ENCODE measurements around the gene ZNF444. TPM values are rescaled to one million over a fixed set of nuclear protein-coding genes. Genes with fewer than 3 reads are reported as not detected.
"Not testable (repeated sequence)": the region's sequence is repeated elsewhere in the genome, so short reads cannot be mapped to it uniquely, and the experiment has no call there.

ZNF444 gene
- total RNA-seq, 4 donors from 2014 or later = 10.6 to 22.1 (median 15.6) TPM

DNA sequence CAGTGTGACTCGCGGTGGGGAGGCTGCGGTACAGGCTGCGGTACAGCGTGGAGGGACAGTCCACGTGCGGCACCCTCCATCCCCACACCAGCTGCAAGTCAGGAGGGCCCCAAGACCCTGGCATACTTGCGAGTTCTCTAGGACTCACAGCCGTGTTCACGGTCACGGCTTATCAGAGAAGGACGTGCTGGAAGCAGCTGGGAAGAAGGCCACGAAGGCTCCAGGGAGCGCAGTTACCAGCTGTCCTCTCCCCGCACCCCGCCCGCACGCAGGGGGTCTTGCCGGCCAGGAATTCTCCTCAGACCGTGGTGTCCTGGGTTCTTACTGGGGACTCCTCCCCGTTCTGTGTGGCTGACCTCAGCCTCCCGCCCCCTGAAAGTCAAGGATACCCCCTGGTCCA, 6.2 kb downstream of the ZNF444 start:
- no peak overlapping the region for H3K27ac ChIP-seq
- H3K36me3 ChIP-seq = peaks cover 4 to 40% (median 5%) of the 10 kb centered on the region in 3 donors
- H3K9me3 ChIP-seq = no peaks in the 10 kb centered on the region
- H3K27me3 ChIP-seq = no peaks in the 10 kb centered on the region
- intact Hi-C loops (cut with DNase I) = no loop called here
- no peak for DNase-seq
- no peak for TF ChIP-seq POLR2A (IDR thresholded peaks at IDR 0.05)
- TF ChIP-seq, protein P1, sequence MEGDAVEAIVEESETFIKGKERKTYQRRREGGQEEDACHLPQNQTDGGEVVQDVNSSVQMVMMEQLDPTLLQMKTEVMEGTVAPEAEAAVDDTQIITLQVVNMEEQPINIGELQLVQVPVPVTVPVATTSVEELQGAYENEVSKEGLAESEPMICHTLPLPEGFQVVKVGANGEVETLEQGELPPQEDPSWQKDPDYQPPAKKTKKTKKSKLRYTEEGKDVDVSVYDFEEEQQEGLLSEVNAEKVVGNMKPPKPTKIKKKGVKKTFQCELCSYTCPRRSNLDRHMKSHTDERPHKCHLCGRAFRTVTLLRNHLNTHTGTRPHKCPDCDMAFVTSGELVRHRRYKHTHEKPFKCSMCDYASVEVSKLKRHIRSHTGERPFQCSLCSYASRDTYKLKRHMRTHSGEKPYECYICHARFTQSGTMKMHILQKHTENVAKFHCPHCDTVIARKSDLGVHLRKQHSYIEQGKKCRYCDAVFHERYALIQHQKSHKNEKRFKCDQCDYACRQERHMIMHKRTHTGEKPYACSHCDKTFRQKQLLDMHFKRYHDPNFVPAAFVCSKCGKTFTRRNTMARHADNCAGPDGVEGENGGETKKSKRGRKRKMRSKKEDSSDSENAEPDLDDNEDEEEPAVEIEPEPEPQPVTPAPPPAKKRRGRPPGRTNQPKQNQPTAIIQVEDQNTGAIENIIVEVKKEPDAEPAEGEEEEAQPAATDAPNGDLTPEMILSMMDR (IDR thresholded peaks at IDR 0.05) = no peak
- no peak overlapping the region for H3K4me3 ChIP-seq
- WGBS, 2 donors = 84 to 94% methylated on average over 12 to 19 of the region's 22 CpGs
- peaks cover 0 to 18% (median under 1%) of the 10 kb centered on the region in 3 donors for H3K4me1 ChIP-seq

DNA sequence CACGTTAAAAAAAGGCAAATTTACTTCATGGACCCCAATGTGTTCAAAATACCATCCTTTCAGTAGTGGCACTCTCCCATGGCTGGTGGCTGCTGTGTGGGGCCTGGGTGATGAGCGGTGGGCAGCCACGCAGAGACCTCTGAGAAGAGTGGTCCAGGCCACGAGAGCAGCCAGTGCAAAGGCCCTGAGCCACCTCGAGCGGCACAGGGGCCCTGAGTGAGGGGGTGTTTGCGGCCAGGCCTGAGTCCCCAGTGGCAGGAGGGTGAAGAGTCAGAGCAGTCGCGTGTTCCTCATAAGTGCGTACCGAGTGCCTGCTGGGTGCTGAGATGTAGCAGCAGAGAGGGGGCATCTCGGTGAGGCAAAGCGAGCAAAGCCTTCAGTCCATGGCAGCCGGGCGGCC, 7.0 kb downstream of the ZNF444 start:
- intact Hi-C loops (cut with DNase I) = no loop called here
- no peak for DNase-seq
- no peaks in the 10 kb centered on the region for H3K9me3 ChIP-seq
- no peak overlapping the region for H3K27ac ChIP-seq
- H3K36me3 ChIP-seq = peaks cover 4 to 40% (median 5%) of the 10 kb centered on the region in 3 donors
- H3K4me3 ChIP-seq = no peak overlapping the region
- H3K4me1 ChIP-seq = peaks cover 0 to 13% (median 0%) of the 10 kb centered on the region in 3 donors
- WGBS, 2 donors = 95 to 96% methylated on average over 10 to 11 of the region's 15 CpGs
- TF ChIP-seq, protein P1 (IDR thresholded peaks at IDR 0.05) = no peak
- no peak for TF ChIP-seq POLR2A (IDR thresholded peaks at IDR 0.05)
- no peaks in the 10 kb centered on the region for H3K27me3 ChIP-seq

DNA sequence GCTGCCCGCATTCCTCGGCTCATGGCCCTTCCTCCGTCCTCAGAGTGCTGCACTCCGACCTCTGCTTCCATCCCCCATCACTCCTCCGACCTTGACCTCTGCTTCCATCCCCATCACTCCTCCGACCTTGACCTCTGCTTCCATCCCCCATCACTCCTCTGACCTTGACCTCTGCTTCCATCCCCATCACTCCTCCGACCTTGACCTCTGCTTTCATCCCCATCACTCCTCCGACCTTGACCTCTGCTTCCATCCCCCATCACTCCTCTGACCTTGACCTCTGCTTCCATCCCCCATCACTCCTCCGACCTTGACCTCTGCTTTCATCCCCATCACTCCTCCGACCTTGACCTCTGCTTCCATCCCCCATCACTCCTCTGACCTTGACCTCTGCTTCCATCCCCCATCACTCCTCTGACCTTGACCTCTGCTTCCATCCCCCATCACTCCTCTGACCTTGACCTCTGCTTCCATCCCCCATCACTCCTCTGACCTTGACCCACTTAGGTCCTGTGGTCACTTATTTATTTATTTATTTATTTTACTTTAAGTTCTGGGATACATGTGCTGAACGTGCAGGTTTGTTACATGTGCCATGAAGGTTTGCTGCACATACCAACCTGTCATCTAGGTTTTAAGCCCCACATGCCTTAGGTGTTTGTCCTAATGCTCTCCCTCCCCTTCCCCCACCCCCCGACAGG, 8.0 kb downstream of the ZNF444 start:
- H3K27ac ChIP-seq; intact Hi-C loops (cut with DNase I); H3K9me3 ChIP-seq; H3K4me3 ChIP-seq; H3K4me1 ChIP-seq; H3K27me3 ChIP-seq; DNase-seq: not testable (repeated sequence)
- 91 to 94% methylated on average over 12 of the region's 12 CpGs for WGBS, 2 donors
- H3K36me3 ChIP-seq = peaks cover 4 to 47% (median 5%) of the 10 kb centered on the region in 3 donors

DNA sequence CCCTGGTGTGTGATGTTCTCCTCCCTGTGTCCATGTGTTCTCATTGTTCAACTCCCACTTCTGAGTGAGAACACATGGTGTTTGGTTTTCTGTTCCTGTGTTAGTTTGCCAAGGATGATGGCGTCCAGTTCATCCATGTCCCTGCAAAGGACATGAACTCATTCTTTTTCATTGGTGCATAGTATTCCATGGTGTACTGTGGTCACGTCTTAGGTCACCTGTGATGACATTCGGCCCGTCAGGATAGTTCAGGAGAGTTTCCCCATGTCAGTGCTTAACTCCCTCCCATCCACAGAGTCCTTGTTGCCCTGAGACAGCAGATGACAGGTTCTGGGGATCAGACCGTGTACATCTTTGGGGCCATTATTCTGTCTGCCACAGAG, 8.6 kb downstream of the ZNF444 start:
- Histone ChIP-seq H3K4me3 (no peak overlapping the region), H3K27me3 (no peaks in the 10 kb centered on the region), H3K9me3 (no peaks in the 10 kb centered on the region), H3K36me3 (peaks cover 4 to 52% (median 5%) of the 10 kb centered on the region in 3 donors), H3K4me1 (peaks cover 0 to 7% (median 0%) of the 10 kb centered on the region in 3 donors), H3K27ac (no peak overlapping the region)
- no peak for DNase-seq
- 92 to 96% methylated on average over 4 of the region's 5 CpGs for WGBS, 2 donors
- intact Hi-C loops (cut with DNase I) = loop anchor here (10.0 kb wide), 1 partner anchor 45 kb away; no protein-coding TSS in a partner anchor
- TF ChIP-seq, protein P1 (IDR thresholded peaks at IDR 0.05) = no peak
- TF ChIP-seq POLR2A (IDR thresholded peaks at IDR 0.05) = no peak

DNA sequence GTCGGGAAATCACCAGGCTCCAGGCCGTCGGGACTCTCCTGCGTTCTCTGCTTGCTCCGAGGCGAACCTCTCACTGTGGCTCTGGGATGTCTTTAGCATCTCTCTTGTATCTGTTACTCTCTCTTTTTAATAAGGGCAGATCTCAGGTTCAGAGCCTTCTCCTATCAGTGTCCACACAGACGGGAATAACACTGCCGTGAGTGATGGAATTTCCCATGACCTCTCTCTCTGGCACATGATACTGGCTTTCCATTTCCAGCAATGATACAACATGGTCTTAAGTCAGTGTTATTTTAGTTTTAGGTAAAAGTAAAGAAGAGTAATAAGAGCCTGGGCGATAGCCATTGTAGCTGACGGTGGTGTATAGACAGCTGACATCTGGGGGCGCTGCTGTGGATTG, 9.3 kb downstream of the ZNF444 start:
- intact Hi-C loops (cut with DNase I) = loop anchor here (10.0 kb wide), 1 partner anchor 46 kb away; no protein-coding TSS in a partner anchor
- Histone ChIP-seq H3K4me1 (peaks cover 0 to 7% (median 0%) of the 10 kb centered on the region in 3 donors), H3K27me3 (no peaks in the 10 kb centered on the region), H3K4me3 (no peak overlapping the region), H3K36me3 (peaks cover 4 to 56% (median 5%) of the 10 kb centered on the region in 3 donors), H3K27ac (no peak overlapping the region), H3K9me3 (no peaks in the 10 kb centered on the region)
- WGBS, 2 donors = 89 to 92% methylated on average over 10 to 11 of the region's 11 CpGs
- DNase-seq = no peak
- no peak for TF ChIP-seq POLR2A (IDR thresholded peaks at IDR 0.05)
- TF ChIP-seq, protein P1 (IDR thresholded peaks at IDR 0.05) = no peak

Data from esophagus squamous epithelium (tissue), 5 donors.